Measurements from ENCODE around the gene NXPH4. TPM values are rescaled to one million over a fixed set of nuclear protein-coding genes. Genes with fewer than 3 reads are reported as not detected.

NXPH4 gene
- polyA plus RNA-seq, 1 donor from 2014 or later, result 0.53 TPM

- no peak overlapping the region for H3K9ac ChIP-seq (ENCODE audit: low read length)
- no peak for TF ChIP-seq REST (IDR thresholded peaks at IDR 0.05; ENCODE audit: borderline replicate concordance)
- TF ChIP-seq TAF1 (IDR thresholded peaks at IDR 0.05; ENCODE audit: low read depth), result no peak
- no peak for TF ChIP-seq CTCF (IDR thresholded peaks at IDR 0.05; ENCODE audit: poor library complexity, severe bottlenecking)
- TF ChIP-seq RAD21 (conservative IDR thresholded peaks at IDR 0.05), result no peak
- TF ChIP-seq EP300 (conservative IDR thresholded peaks at IDR 0.05; ENCODE audit: poor library complexity, severe bottlenecking), result no peak
- TF ChIP-seq MXI1 (conservative IDR thresholded peaks at IDR 0.05; ENCODE audit: poor library complexity, severe bottlenecking), result no peak
- TF ChIP-seq POLR2AphosphoS5 (IDR thresholded peaks at IDR 0.05), result no peak
- TF ChIP-seq EZH2 (IDR thresholded peaks at IDR 0.05; ENCODE audit: borderline replicate concordance, insufficient read depth, low read length, poor library complexity, severe bottlenecking), result no peak
- TF ChIP-seq SMC3 (conservative IDR thresholded peaks at IDR 0.05; ENCODE audit: poor library complexity), result no peak
- H2AFZ ChIP-seq (ENCODE audit: low read depth, low read length), result no peak overlapping the region
- no peaks in the 10 kb centered on the region for H3K79me2 ChIP-seq (replicated peaks; ENCODE audit: insufficient read depth, low read length)
- H3K9me3 ChIP-seq (ENCODE audit: low read length), result no peaks in the 10 kb centered on the region
- H3K9me2 ChIP-seq (ENCODE audit: insufficient read depth, low read length), result no peaks in the 10 kb centered on the region
- H3K4me2 ChIP-seq (ENCODE audit: low read length), result no peak overlapping the region
- no peaks in the 10 kb centered on the region for H3F3A ChIP-seq (ENCODE audit: insufficient read depth, low read length, poor library complexity, severe bottlenecking)
- H3K27me3 ChIP-seq (ENCODE audit: insufficient read depth, low read depth, low read length), result peaks cover 23% of the 10 kb centered on the region
- H3K36me3 ChIP-seq (ENCODE audit: insufficient read depth, low read length), result no peaks in the 10 kb centered on the region
- no peak overlapping the region for H3K27ac ChIP-seq (ENCODE audit: low read length)
- H3K4me3 ChIP-seq (ENCODE audit: low read length), result peak overlapping the region; percentile 79
- H4K20me1 ChIP-seq (ENCODE audit: insufficient read depth), result no peaks in the 10 kb centered on the region
Measured at GRCh38 chr12:57231276-57232021, 14.9 kb downstream of the NXPH4 start.

GRCh38 chr12:57232156-57232756 is 15.7 kb downstream of the NXPH4 start:
- Histone ChIP-seq H3K27me3 (ENCODE audit: insufficient read depth, low read depth, low read length) (peaks cover 23% of the 10 kb centered on the region), H3K4me2 (ENCODE audit: low read length) (no peak overlapping the region)

More at GRCh38 chr12:57232156-57232756, 15.7 kb downstream of the NXPH4 start:
- H3K4me3 ChIP-seq (ENCODE audit: low read length), result no peak overlapping the region
- TF ChIP-seq SMC3 (conservative IDR thresholded peaks at IDR 0.05; ENCODE audit: poor library complexity), result no peak
- no peaks in the 10 kb centered on the region for H3K9me3 ChIP-seq (ENCODE audit: low read length)
- H3F3A ChIP-seq (ENCODE audit: insufficient read depth, low read length, poor library complexity, severe bottlenecking), result no peaks in the 10 kb centered on the region
- no peak overlapping the region for H3K9ac ChIP-seq (ENCODE audit: low read length)
- H2AFZ ChIP-seq (ENCODE audit: low read depth, low read length), result no peak overlapping the region
- H3K79me2 ChIP-seq (replicated peaks; ENCODE audit: insufficient read depth, low read length), result no peaks in the 10 kb centered on the region
- H3K9me2 ChIP-seq (ENCODE audit: insufficient read depth, low read length), result no peaks in the 10 kb centered on the region
- H3K36me3 ChIP-seq (ENCODE audit: insufficient read depth, low read length), result no peaks in the 10 kb centered on the region
- H4K20me1 ChIP-seq (ENCODE audit: insufficient read depth), result no peaks in the 10 kb centered on the region
- no peak overlapping the region for H3K27ac ChIP-seq (ENCODE audit: low read length)

Data from neural cell (in vitro differentiated cells).